CD14-positive monocyte (primary cell): Measurements from ENCODE around the gene FHIT. TPM values are rescaled to one million over a fixed set of nuclear protein-coding genes. Genes with fewer than 3 reads are reported as not detected.
A peak's percentile ranks its signal among the peaks of the same experiment; 100 is the strongest.

Source experiments
- DNase-seq, 3 donors: peaks; one replicate each; pipeline ENCODE4 v3.0.0-alpha.2; 2011 to 2022
- H2AFZ ChIP-seq: 2 replicates; pipeline ENCODE4 v1.6.0; 2012; ENCODE audit warnings: mild to moderate bottlenecking, low read depth, low read length, inconsistent platforms; ENCODE audit not compliant: insufficient read depth, poor library complexity, severe bottlenecking
- H3K27ac ChIP-seq, 2 donors: 1 replicate in 1 of 2; 2 replicates in 1 of 2; pipeline ENCODE4 v1.5.1; 2012 to 2013; ENCODE audit warnings: low read length in 2 of 2, control low read depth in 1 of 2, inconsistent platforms in 1 of 2, low read depth in 1 of 2, mild to moderate bottlenecking in 1 of 2
- H3K27me3 ChIP-seq, 2 donors: one replicate each; pipeline versions ENCODE4 v1.6.0 to v1.6.1; 2011 to 2013; ENCODE audit warnings: low read length in 2 of 2; ENCODE audit not compliant: control insufficient read depth in 2 of 2, insufficient read depth in 2 of 2
- H3K36me3 ChIP-seq, 2 donors: replicated peaks in 1 of 2; 1 replicate in 1 of 2; 2 replicates in 1 of 2; pipeline versions ENCODE4 v1.5.1 to v1.6.1; 2012 to 2013; ENCODE audit warnings: low read length in 2 of 2, control low read depth in 1 of 2, inconsistent platforms in 1 of 2, mild to moderate bottlenecking in 1 of 2; ENCODE audit not compliant: insufficient read depth in 2 of 2, control insufficient read depth in 1 of 2
- H3K4me1 ChIP-seq, 2 donors: 1 replicate in 1 of 2; 2 replicates in 1 of 2; pipeline versions ENCODE4 v1.5.1 to v1.6.1; 2012 to 2013; ENCODE audit warnings: low read length in 2 of 2, control low read depth in 1 of 2, inconsistent platforms in 1 of 2, mild to moderate bottlenecking in 1 of 2, moderate library complexity in 1 of 2; ENCODE audit not compliant: insufficient read depth in 2 of 2, control insufficient read depth in 1 of 2
- H3K4me2 ChIP-seq: replicated peaks from 2 replicates; pipeline ENCODE3; 2012; ENCODE audit warnings: low read length, moderate library complexity, mild to moderate bottlenecking; ENCODE audit not compliant: poor library complexity, severe bottlenecking; ENCODE audit errors: extremely low read depth
- H3K4me3 ChIP-seq, 3 experiments: fragments of 200-600 bp in 1 of 3; sonication (generic) in 1 of 3; replicated peaks in 1 of 3; 1 replicate in 2 of 3; 2 replicates in 1 of 3; pipeline ENCODE4 v1.5.1; 2011 to 2013; ENCODE audit warnings: low read length in 3 of 3, mild to moderate bottlenecking in 3 of 3, control low read depth in 2 of 3, low read depth in 2 of 3, inconsistent platforms in 1 of 3, moderate library complexity in 1 of 3
- H3K79me2 ChIP-seq: 2 replicates; pipeline ENCODE4 v1.6.0; 2012; ENCODE audit warnings: mild to moderate bottlenecking, control low read depth, inconsistent platforms, low read length, moderate library complexity; ENCODE audit not compliant: insufficient read depth
- H3K9ac ChIP-seq: 2 replicates; pipeline ENCODE4 v1.6.0; 2017; ENCODE audit warnings: low read length, mild to moderate bottlenecking; ENCODE audit not compliant: insufficient read depth, poor library complexity, severe bottlenecking
- H3K9me3 ChIP-seq, 2 donors: replicated peaks in 1 of 2; 1 replicate in 1 of 2; 2 replicates in 1 of 2; pipeline versions ENCODE4 v1.5.1 to v1.6.1; 2012 to 2013; ENCODE audit warnings: low read length in 2 of 2, control low read depth in 1 of 2; ENCODE audit not compliant: control insufficient read depth in 1 of 2, insufficient read depth in 1 of 2
- H4K20me1 ChIP-seq: 2 replicates; pipeline ENCODE4 v1.6.0; 2012; ENCODE audit warnings: mild to moderate bottlenecking, low read length, control low read depth, moderate library complexity; ENCODE audit not compliant: insufficient read depth
- H3K27ac Mint-ChIP-seq, 7 donors: one replicate each; pipeline ENCODE4 v1.8.0; 2020; ENCODE audit warnings: mild to moderate bottlenecking in 7 of 7, mixed read lengths in 7 of 7, moderate library complexity in 6 of 7, inconsistent platforms in 2 of 7
- H3K27me3 Mint-ChIP-seq, 3 donors: one replicate each; pipeline ENCODE4 v1.8.0; 2021 to 2022; ENCODE audit warnings: low read depth in 3 of 3, mild to moderate bottlenecking in 3 of 3, mixed read lengths in 3 of 3, moderate library complexity in 3 of 3, inconsistent platforms in 1 of 3
- H3K36me3 Mint-ChIP-seq, 2 donors: one replicate each; pipeline ENCODE4 v1.8.0; 2020; ENCODE audit warnings: mixed read lengths in 2 of 2, inconsistent platforms in 1 of 2, mild to moderate bottlenecking in 1 of 2
- H3K4me1 Mint-ChIP-seq: one replicate; pipeline ENCODE4 v1.8.0; 2020; ENCODE audit warnings: mild to moderate bottlenecking, mixed read lengths
- H3K4me3 Mint-ChIP-seq, 2 donors: one replicate each; pipeline ENCODE4 v1.8.0; 2020; ENCODE audit warnings: mild to moderate bottlenecking in 2 of 2, mixed read lengths in 2 of 2, moderate library complexity in 1 of 2
- H3K9me3 Mint-ChIP-seq, 7 donors: one replicate each; pipeline ENCODE4 v1.8.0; 2020 to 2022; ENCODE audit warnings: mixed read lengths in 7 of 7, mild to moderate bottlenecking in 6 of 7, moderate library complexity in 6 of 7, inconsistent platforms in 2 of 7
- WGBS: methylation state at CpG from one replicate; pipeline ENCODE4 v1.1.5; 2013; ENCODE audit warnings: missing lambda C conversion rate; ENCODE audit not compliant: insufficient coverage; 5-methylcytosine and 5-hydroxymethylcytosine counted together
- intact Hi-C, 2 donors: fragments of 100-400 bp; cut with micrococcal nuclease; formaldehyde crosslinking; loops; one replicate each; pipeline versions ENCODE4 v1.15.0 to v1.15.1; 2023
- polyA plus RNA-seq, 3 donors: library from polyadenylated mRNA; depleted of rRNA in 1 of 3; unstranded in 2 of 3; stranded (reverse) in 1 of 3; fragments of 300-500 nt in 2 of 3; fragments of >200 nt in 1 of 3; fragmentation: Illumina TruSeq in 2 of 3; gene quantifications; 1 replicate in 2 of 3; 2 replicates in 1 of 3; pipeline ENCODE4 v1.2.3, GENCODE V29; 2012 to 2021
- TF ChIP-seq, protein P1 (sequence below): fragments of 200-600 bp; IDR thresholded peaks from one replicate; pipeline ENCODE4 v1.8.0; 2022; ENCODE audit warnings: antibody characterized with exemption, mild to moderate bottlenecking

Gene FHIT
- polyA plus RNA-seq, 3 donors = 1.7 to 3.4 (median 3.2) TPM

DNA sequence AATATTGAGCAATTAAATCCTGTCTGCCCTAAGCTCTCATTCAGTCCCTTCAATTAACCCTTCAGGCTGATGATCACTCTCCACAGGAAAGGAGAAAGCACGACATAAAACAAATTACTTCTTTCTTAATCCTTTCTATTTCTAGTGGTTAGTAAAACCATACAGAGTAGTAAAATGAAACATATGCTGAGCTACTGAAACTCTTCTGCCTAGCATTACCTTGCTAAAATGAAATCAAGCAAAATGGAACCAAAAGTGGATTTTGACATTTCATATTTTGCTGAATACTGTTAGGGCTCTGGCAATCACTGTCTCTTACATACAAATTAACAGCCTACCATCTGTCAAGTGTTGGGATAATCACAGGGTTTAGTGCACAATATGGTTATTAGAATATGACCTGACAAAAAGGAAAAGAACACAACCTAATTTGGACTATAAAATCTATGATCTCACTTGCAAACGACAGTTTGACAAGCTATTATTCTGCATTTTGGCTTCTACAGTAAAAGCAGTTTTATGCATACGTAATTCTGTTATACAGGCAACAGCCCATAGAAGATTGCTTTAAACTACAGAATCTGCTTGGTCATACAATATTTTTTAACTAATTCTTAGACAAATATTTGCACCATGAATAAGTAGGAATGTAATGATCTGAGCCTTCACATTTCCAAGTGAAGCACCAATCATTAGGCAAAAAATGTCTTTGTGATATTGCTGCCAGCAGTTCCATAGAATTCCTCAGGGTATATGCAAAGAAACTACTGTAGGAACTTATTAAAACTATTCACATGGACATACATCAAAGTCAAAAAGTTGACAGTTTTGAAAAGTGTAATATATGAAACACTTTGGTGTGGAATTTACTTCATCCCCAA lies 105.0 kb downstream of the FHIT start:
- intact Hi-C loops = no loop called here
- H3K4me1 ChIP-seq = no peaks in the 10 kb centered on the region
- H3K27ac Mint-ChIP-seq = no peak overlapping the region
- H3K4me1 Mint-ChIP-seq = no peaks in the 10 kb centered on the region
- H3K4me3 Mint-ChIP-seq = no peak overlapping the region
- TF ChIP-seq, protein P1, sequence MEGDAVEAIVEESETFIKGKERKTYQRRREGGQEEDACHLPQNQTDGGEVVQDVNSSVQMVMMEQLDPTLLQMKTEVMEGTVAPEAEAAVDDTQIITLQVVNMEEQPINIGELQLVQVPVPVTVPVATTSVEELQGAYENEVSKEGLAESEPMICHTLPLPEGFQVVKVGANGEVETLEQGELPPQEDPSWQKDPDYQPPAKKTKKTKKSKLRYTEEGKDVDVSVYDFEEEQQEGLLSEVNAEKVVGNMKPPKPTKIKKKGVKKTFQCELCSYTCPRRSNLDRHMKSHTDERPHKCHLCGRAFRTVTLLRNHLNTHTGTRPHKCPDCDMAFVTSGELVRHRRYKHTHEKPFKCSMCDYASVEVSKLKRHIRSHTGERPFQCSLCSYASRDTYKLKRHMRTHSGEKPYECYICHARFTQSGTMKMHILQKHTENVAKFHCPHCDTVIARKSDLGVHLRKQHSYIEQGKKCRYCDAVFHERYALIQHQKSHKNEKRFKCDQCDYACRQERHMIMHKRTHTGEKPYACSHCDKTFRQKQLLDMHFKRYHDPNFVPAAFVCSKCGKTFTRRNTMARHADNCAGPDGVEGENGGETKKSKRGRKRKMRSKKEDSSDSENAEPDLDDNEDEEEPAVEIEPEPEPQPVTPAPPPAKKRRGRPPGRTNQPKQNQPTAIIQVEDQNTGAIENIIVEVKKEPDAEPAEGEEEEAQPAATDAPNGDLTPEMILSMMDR = no peak
- no CpG with 5 or more reads among the region's 3 CpGs for WGBS
- no peaks in the 10 kb centered on the region for H3K36me3 Mint-ChIP-seq
- no peak overlapping the region for H3K27ac ChIP-seq
- H3K9me3 Mint-ChIP-seq = peaks cover 0 to 1% (median 0%) of the 10 kb centered on the region in 7 donors
- no peaks in the 10 kb centered on the region for H3K79me2 ChIP-seq
- no peaks in the 10 kb centered on the region for H3K27me3 ChIP-seq
- no peak overlapping the region for H3K9ac ChIP-seq
- H3K4me3 ChIP-seq = no peak overlapping the region
- H4K20me1 ChIP-seq = no peaks in the 10 kb centered on the region
- no peak for DNase-seq
- H3K36me3 ChIP-seq = no peaks in the 10 kb centered on the region
- H2AFZ ChIP-seq = no peak overlapping the region
- no peak overlapping the region for H3K4me2 ChIP-seq
- no peaks in the 10 kb centered on the region for H3K9me3 ChIP-seq
- peaks cover 0 to 2% (median 0%) of the 10 kb centered on the region in 3 donors for H3K27me3 Mint-ChIP-seq

DNA sequence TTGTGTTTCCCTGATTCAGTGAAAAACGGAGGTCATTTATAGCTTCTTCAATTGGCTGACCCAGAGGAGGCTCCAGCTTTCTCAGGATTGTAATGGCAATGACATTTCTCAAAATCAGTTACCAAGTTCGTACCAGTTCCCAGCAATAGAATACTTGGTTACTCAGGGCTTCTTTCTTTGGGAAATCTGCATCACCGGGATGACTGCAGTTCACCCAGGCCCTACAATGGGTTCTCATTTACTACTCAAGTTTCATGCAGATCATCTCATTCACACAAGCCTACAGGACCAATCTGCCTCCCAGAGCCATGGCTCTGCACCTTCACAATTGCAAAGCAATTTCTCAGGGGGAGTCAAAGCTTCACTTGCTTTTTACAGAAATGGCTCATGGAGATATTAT lies 109.6 kb downstream of the FHIT start:
- no peak overlapping the region for H3K4me3 ChIP-seq
- H3K4me1 ChIP-seq = no peaks in the 10 kb centered on the region
- no peak overlapping the region for H3K4me2 ChIP-seq
- intact Hi-C loops = no loop called here
- Mint-ChIP-seq H3K27me3 (peaks cover 0 to 2% (median 0%) of the 10 kb centered on the region in 3 donors), H3K9me3 (peaks cover 0 to 1% (median 0%) of the 10 kb centered on the region in 7 donors), H3K36me3 (no peaks in the 10 kb centered on the region), H3K27ac (peak overlapping the region in 1 of 7 donors; percentile 31), H3K4me1 (no peaks in the 10 kb centered on the region), H3K4me3 (no peak overlapping the region)
- DNase-seq = no peak
- H4K20me1 ChIP-seq = no peaks in the 10 kb centered on the region
- H2AFZ ChIP-seq = no peak overlapping the region
- 100% methylated on average over 3 of the region's 3 CpGs for WGBS
- H3K9me3 ChIP-seq = no peaks in the 10 kb centered on the region
- H3K9ac ChIP-seq = no peak overlapping the region
- no peaks in the 10 kb centered on the region for H3K27me3 ChIP-seq
- no peak overlapping the region for H3K27ac ChIP-seq
- no peaks in the 10 kb centered on the region for H3K79me2 ChIP-seq
- TF ChIP-seq, protein P1 = no peak
- no peaks in the 10 kb centered on the region for H3K36me3 ChIP-seq
